ENCODE measurements around the gene WDR4. TPM values are rescaled to one million over a fixed set of nuclear protein-coding genes. Genes with fewer than 3 reads are reported as not detected.
A peak's percentile ranks its signal among the peaks of the same experiment; 100 is the strongest.
"Not testable (repeated sequence)": the region's sequence is repeated elsewhere in the genome, so short reads cannot be mapped to it uniquely, and the experiment has no call there.

Gene WDR4
- total and polyA plus RNA-seq, 7 experiments from 2014 or later: 10.4 to 39.1 (median 29.2) TPM

DNA sequence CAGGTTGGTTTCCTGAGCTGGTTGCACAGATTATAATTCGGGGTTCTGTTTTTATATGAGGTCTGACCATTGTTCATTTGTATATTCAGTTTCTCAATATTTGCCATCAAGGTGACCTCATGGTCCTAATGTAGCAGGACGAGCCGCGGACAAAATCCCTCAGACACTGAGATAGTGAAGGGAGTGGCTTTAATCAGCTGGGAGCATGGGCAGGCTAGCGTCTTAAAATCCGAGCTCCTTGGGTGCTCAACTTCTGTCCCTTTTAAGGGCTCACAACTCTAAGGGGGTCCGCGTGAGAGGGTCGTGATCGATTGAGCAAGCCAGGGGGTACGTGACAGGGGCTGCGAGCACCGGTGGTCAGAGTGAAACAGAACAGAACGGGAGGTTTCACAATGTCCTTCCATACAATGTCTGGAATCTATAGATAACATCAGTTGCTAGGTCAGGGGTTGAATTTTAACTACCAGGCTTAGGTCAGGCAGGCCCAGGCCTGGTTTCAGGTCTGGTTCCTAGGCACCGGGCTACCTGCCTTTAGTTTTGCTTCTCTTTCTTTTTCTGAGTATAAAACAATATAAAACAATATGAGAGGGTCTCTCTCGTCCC, 71.9 kb downstream of the WDR4 start:
- H3K27me3 ChIP-seq (ENCODE audit: control insufficient read depth in 2 of 2, insufficient read depth in 2 of 2, low read length in 2 of 2); H3K9me3 Mint-ChIP-seq; H3K27ac Mint-ChIP-seq; H3K36me3 ChIP-seq (ENCODE audit: control insufficient read depth in 2 of 3, insufficient read depth in 3 of 3, low read length in 3 of 3); intact Hi-C loops (cut with micrococcal nuclease); ATAC-seq; H3K4me1 ChIP-seq (ENCODE audit: control insufficient read depth in 2 of 2, insufficient read depth in 2 of 2, low read length in 2 of 2); DNase-seq; H3K4me3 Mint-ChIP-seq; H3K27ac ChIP-seq (ENCODE audit: low read depth, low read length); H3K9me3 ChIP-seq (ENCODE audit: control insufficient read depth in 2 of 3, low read length in 3 of 3); H3K4me1 Mint-ChIP-seq; H3K36me3 Mint-ChIP-seq; H3K4me3 ChIP-seq (ENCODE audit: low read length): not testable (repeated sequence)
- ChIA-PET POLR2A (interaction anchor here (1.7 kb wide), 2 partner anchors 15 to 24 kb away, joined by 3 read pairs; no protein-coding TSS in a partner anchor), CTCF (interaction anchor here (1.1 kb wide), 1 partner anchor 10 kb away, joined by 3 read pairs; no protein-coding TSS in a partner anchor)
- H3K27me3 Mint-ChIP-seq: peaks cover 0 to 41% (median 0%) of the 10 kb centered on the region in 5 donors

DNA sequence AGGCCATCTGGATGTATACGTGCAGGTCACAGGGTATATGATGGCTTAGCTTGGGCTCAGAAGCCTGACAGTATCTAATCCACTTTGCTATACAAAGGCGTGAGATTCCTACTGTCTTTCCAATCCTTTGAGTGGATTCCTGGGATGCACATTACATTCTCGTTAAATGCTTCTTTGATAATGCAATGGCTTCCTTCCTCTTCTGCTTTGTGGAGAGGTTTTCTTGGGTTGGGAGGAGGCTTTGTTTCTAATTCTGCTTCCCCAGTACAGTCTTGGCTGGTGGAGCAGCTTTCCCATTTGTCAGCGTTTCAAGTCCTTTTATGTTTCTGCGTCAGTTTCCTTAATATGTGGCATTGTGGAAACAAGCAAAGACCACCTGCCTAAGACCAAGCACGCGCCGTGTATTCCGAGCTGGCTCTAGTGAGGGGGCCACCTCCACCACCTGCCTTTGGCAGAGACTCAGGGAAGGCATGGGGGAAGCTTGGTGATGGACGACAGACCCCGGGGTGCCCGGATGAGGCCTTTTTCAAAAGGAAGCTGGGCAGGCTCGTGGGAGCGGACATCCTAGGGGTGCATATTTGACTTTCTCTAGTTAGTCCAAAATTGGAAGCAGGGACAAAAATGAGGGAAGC, 72.7 kb downstream of the WDR4 start:
- H3K9me3 ChIP-seq (ENCODE audit: control insufficient read depth in 2 of 3, low read length in 3 of 3): no peaks in the 10 kb centered on the region
- no peaks in the 10 kb centered on the region for H3K36me3 ChIP-seq (ENCODE audit: control insufficient read depth in 2 of 3, insufficient read depth in 3 of 3, low read length in 3 of 3)
- peaks cover 0 to 7% (median 0%) of the 10 kb centered on the region in 7 donors for H3K4me1 Mint-ChIP-seq
- DNase-seq: no peak
- H3K27me3 ChIP-seq (ENCODE audit: control insufficient read depth in 2 of 2, insufficient read depth in 2 of 2, low read length in 2 of 2): no peaks in the 10 kb centered on the region
- no peaks in the 10 kb centered on the region for H3K4me1 ChIP-seq (ENCODE audit: control insufficient read depth in 2 of 2, insufficient read depth in 2 of 2, low read length in 2 of 2)
- CTCF ChIA-PET: interaction anchor here (1.1 kb wide), 1 partner anchor 11 kb away, joined by 3 read pairs; no protein-coding TSS in a partner anchor
- no peak overlapping the region for H3K4me3 Mint-ChIP-seq
- no peak for ATAC-seq
- no peak overlapping the region for H3K4me3 ChIP-seq (ENCODE audit: low read length)
- H3K27ac Mint-ChIP-seq: no peak overlapping the region
- intact Hi-C loops (cut with micrococcal nuclease): no loop called here
- no peaks in the 10 kb centered on the region for H3K36me3 Mint-ChIP-seq
- peaks cover 0 to 37% (median 0%) of the 10 kb centered on the region in 5 donors for H3K27me3 Mint-ChIP-seq
- POLR2A ChIA-PET: interaction anchor here (1.7 kb wide), 2 partner anchors 14 to 23 kb away, joined by 3 read pairs; no protein-coding TSS in a partner anchor
- H3K9me3 Mint-ChIP-seq: no peaks in the 10 kb centered on the region
- H3K27ac ChIP-seq (ENCODE audit: low read depth, low read length): no peak overlapping the region

DNA sequence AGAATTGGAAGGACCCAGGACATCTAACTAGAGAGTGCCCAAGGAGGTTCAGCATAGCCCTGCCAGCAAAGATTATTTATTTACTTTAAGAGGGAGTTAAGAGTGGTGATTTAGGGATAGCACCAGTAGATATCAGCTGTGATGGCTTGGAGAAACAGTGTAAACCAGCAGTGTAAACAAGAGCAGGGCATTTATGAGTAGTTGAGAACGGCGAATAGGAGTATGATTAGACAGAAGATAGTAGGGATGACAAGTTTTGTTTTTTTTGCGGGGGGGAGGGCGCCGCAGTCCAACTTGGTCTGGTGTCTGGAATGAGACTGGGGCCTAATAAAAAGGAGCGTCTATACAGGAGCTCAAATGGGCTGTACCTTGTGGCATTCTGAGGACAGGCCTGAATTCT, 77.7 kb downstream of the WDR4 start:
- H3K4me1 ChIP-seq (ENCODE audit: control insufficient read depth in 2 of 2, insufficient read depth in 2 of 2, low read length in 2 of 2); H3K4me3 Mint-ChIP-seq; H3K36me3 Mint-ChIP-seq; DNase-seq; intact Hi-C loops (cut with micrococcal nuclease); H3K27me3 ChIP-seq (ENCODE audit: control insufficient read depth in 2 of 2, insufficient read depth in 2 of 2, low read length in 2 of 2); ATAC-seq; H3K4me3 ChIP-seq (ENCODE audit: low read length); H3K27ac Mint-ChIP-seq; H3K9me3 Mint-ChIP-seq; CTCF ChIA-PET; H3K9me3 ChIP-seq (ENCODE audit: control insufficient read depth in 2 of 3, low read length in 3 of 3); H3K36me3 ChIP-seq (ENCODE audit: control insufficient read depth in 2 of 3, insufficient read depth in 3 of 3, low read length in 3 of 3); H3K27ac ChIP-seq (ENCODE audit: low read depth, low read length): not testable (repeated sequence)
- Mint-ChIP-seq H3K27me3 (peaks cover 0 to 26% (median 0%) of the 10 kb centered on the region in 5 donors), H3K4me1 (peaks cover 0 to 14% (median 3%) of the 10 kb centered on the region in 7 donors)
- POLR2A ChIA-PET: interaction anchor here (0.6 kb wide), 1 partner anchor 118 kb away, joined by 3 read pairs; no protein-coding TSS in a partner anchor

DNA sequence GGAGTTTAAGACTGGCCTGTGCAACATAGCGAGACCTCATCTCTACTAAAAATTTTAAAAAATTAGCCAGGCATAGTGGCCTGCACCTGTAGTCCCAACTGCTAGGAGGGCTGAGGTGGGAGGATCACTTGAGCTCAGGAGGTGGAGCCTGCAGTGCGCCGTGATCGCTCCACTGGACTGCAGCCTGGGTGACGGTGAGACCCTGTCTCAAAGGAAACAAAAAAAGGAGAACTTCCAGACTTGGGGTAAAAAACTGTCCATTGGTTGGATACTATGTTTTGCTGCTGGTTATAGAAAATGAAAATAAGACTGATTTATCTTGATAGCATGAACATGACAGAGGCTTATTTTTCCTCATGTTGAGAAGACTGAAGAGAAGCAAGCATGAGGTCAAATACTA, 79.4 kb downstream of the WDR4 start:
- Histone ChIP-seq H3K4me3 (ENCODE audit: low read length) (no peak overlapping the region), H3K9me3 (ENCODE audit: control insufficient read depth in 2 of 3, low read length in 3 of 3) (no peaks in the 10 kb centered on the region), H3K4me1 (ENCODE audit: control insufficient read depth in 2 of 2, insufficient read depth in 2 of 2, low read length in 2 of 2) (no peaks in the 10 kb centered on the region), H3K27me3 (ENCODE audit: control insufficient read depth in 2 of 2, insufficient read depth in 2 of 2, low read length in 2 of 2) (no peaks in the 10 kb centered on the region), H3K27ac (ENCODE audit: low read depth, low read length) (no peak overlapping the region), H3K36me3 (ENCODE audit: control insufficient read depth in 2 of 3, insufficient read depth in 3 of 3, low read length in 3 of 3) (no peaks in the 10 kb centered on the region)
- ATAC-seq (peak; percentile 34), DNase-seq (no peak)
- Mint-ChIP-seq H3K4me1 (peaks cover 0 to 7% (median 3%) of the 10 kb centered on the region in 7 donors), H3K36me3 (peaks cover 0 to 3% (median 0%) of the 10 kb centered on the region in 5 donors), H3K9me3 (no peaks in the 10 kb centered on the region), H3K27me3 (peaks cover 0 to 22% (median 0%) of the 10 kb centered on the region in 5 donors), H3K4me3 (no peak overlapping the region), H3K27ac (no peak overlapping the region)
- CTCF ChIA-PET: no interaction called here
- intact Hi-C loops (cut with micrococcal nuclease): no loop called here
- POLR2A ChIA-PET: no interaction called here

DNA sequence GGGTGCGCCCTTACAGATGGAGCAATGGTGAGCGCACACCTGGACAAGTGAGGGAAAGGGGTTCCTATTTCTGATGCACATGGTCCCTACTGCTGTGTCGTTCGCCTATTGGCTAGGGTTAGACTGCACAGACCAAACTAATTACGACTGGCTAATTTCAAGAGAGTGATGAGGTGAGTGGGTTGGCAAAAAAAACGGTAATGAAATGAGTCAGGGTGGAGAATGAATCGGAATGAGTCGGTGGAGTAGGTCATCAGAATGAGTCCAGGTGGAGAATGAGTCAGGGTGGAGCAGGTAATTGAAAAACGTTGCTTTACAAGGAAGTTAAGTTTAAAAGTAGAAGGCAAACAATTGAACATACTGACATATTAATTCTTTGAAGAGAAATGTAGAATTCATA, 79.8 kb downstream of the WDR4 start:
- no peaks in the 10 kb centered on the region for H3K27me3 ChIP-seq (ENCODE audit: control insufficient read depth in 2 of 2, insufficient read depth in 2 of 2, low read length in 2 of 2)
- intact Hi-C loops (cut with micrococcal nuclease): no loop called here
- H3K27ac ChIP-seq (ENCODE audit: low read depth, low read length): no peak overlapping the region
- H3K27me3 Mint-ChIP-seq: peaks cover 0 to 21% (median 0%) of the 10 kb centered on the region in 5 donors
- H3K36me3 Mint-ChIP-seq: peaks cover 0 to 3% (median 0%) of the 10 kb centered on the region in 5 donors
- no peak overlapping the region for H3K4me3 Mint-ChIP-seq
- H3K4me1 Mint-ChIP-seq: peaks cover 0 to 7% (median 3%) of the 10 kb centered on the region in 7 donors
- ATAC-seq (no peak), DNase-seq (no peak)
- no peak overlapping the region for H3K4me3 ChIP-seq (ENCODE audit: low read length)
- POLR2A ChIA-PET: no interaction called here
- no peaks in the 10 kb centered on the region for H3K9me3 ChIP-seq (ENCODE audit: control insufficient read depth in 2 of 3, low read length in 3 of 3)
- no peaks in the 10 kb centered on the region for H3K4me1 ChIP-seq (ENCODE audit: control insufficient read depth in 2 of 2, insufficient read depth in 2 of 2, low read length in 2 of 2)
- no peaks in the 10 kb centered on the region for H3K9me3 Mint-ChIP-seq
- no peaks in the 10 kb centered on the region for H3K36me3 ChIP-seq (ENCODE audit: control insufficient read depth in 2 of 3, insufficient read depth in 3 of 3, low read length in 3 of 3)
- CTCF ChIA-PET: no interaction called here
- peak overlapping the region in 1 of 9 donors; percentile 68 for H3K27ac Mint-ChIP-seq

Other genes starting within 250 kb of the WDR4 start
- gene PDE9A, start 225.9 kb downstream of the WDR4 start, total RNA-seq: 10 to 100 TPM; 14.1 to 18.4 (median 15.1) TPM
- gene PDE9A, start 225.9 kb downstream of the WDR4 start, polyA plus RNA-seq: 1 to 10 TPM; 5.9 to 7.9 TPM
- gene NDUFV3, start 13.8 kb upstream of the WDR4 start, total RNA-seq: 10 to 100 TPM; 25.3 to 33.1 (median 30.9) TPM
- gene NDUFV3, start 13.8 kb upstream of the WDR4 start, polyA plus RNA-seq: 10 to 100 TPM; 20.0 to 25.5 TPM
- 1 to 10 TPM in 1 of 5 experiments, under 1 TPM in 4; 0.17 to 2.8 (median 0.51) TPM for gene ERVH48-1, start 46.1 kb upstream of the WDR4 start, total RNA-seq
- gene ERVH48-1, start 46.1 kb upstream of the WDR4 start, polyA plus RNA-seq: 1 to 10 TPM; 1.0 to 1.2 TPM
- gene PKNOX1, start 95.0 kb upstream of the WDR4 start, total RNA-seq: 10 to 100 TPM; 14.7 to 24.7 (median 20.8) TPM
- 10 to 100 TPM; 14.7 to 14.9 TPM for gene PKNOX1, start 95.0 kb upstream of the WDR4 start, polyA plus RNA-seq
- gene CBS, start 196.3 kb upstream of the WDR4 start, total RNA-seq: 10 to 100 TPM in 1 of 5 experiments, under 1 TPM in 2, not detected in 2; 0.40 to 21.2 (median 0.88) TPM
- not detected for gene CBS, start 196.3 kb upstream of the WDR4 start, polyA plus RNA-seq
- 100 to 1,000 TPM in 1 of 5 experiments, 10 to 100 TPM in 3, 1 to 10 TPM in 1; 7.5 to 134 (median 76.0) TPM for gene U2AF1, start 228.0 kb upstream of the WDR4 start, total RNA-seq
- gene U2AF1, start 228.0 kb upstream of the WDR4 start, polyA plus RNA-seq: 10 to 100 TPM; 74.4 to 82.2 TPM